Endometrium (tissue), 2 donors: ENCODE measurements around the gene ADD3.
"Not testable (repeated sequence)": the region's sequence is repeated elsewhere in the genome, so short reads cannot be mapped to it uniquely, and the experiment has no call there.

ENCODE experiments used
- FAIRE-seq: peaks from 2 replicates; lab custom pipeline; 2012; peaks lifted over from hg19 to GRCh38; lab: Jason Lieb, UNC
- donor health status: control.
- donor health status: control.

Gene ADD3

DNA sequence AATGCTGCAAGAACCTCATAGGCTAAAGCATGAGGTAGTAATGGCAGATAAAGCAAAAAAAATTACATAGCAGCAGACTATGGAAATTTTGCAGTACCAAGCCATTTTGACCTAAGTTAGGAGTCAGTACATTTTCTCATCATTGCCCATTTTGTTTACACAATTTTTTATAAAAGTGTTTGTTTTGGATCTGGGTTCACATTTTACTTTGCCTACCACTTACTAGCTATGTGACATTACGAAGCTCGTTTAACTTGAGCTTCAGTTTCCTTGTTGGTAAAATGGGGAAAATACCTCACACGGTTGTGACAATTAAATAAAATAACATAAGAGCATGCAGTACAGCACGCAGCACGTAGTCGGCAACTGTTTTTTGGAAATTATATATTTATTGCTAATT lies 99.6 kb downstream of the ADD3 start:
- FAIRE-seq, result no peak

DNA sequence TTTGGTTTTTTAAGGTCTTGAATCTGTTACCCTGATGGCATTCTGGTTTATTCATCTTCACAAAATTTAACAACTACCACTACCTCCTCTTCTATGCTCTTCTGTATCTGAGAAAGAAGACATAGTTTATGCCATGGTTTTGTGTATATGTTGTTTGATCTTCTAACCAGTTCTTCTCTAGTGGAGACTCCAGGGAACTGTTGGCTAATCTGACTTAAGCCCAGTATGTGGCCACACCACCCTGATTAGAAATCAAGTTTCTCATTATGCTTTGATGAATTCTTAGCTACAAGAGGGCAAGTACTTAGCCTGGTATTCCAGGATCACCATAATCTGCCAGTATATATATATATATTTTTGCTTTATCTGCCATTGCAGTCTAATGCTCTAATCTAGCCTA lies 100.1 kb downstream of the ADD3 start:
- FAIRE-seq, result no peak

DNA sequence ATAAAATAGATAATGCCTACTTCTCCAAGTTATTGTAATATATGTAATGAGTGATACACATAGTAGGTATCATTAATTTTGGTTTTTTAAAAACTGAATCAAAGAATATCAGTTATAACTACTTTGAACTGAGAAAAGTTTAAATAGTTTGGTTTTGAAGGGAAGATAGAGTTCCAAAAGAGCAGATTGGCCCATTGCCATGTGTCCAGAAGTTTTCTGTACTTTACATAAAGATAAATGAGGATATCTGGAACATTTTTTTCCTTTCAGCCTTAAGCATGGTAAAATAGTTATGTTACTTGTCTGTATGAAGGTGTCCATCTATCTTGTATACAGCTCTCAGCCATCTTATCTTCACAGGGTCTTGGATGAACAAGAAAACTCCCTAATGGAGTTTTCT lies 101.7 kb downstream of the ADD3 start:
- no peak for FAIRE-seq

DNA sequence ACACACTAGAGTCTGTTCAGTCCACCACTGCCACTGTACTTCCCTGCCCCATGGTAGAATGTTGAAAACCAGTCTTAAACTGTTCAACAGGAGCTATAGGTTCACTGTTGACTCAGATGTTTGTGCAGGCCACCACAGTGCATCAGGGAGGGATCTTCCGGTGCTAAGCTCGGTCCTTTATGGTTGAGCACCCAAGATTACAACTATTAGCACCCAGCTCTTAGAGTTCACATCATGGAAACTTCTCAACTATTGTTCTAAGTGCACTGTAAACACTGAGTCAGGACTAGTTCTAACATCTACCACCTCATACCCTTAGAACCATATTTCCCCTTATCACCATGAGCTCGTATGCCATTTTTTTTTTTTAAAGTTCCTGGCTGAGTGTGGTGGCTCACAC lies 102.6 kb downstream of the ADD3 start:
- FAIRE-seq, result no peak

DNA sequence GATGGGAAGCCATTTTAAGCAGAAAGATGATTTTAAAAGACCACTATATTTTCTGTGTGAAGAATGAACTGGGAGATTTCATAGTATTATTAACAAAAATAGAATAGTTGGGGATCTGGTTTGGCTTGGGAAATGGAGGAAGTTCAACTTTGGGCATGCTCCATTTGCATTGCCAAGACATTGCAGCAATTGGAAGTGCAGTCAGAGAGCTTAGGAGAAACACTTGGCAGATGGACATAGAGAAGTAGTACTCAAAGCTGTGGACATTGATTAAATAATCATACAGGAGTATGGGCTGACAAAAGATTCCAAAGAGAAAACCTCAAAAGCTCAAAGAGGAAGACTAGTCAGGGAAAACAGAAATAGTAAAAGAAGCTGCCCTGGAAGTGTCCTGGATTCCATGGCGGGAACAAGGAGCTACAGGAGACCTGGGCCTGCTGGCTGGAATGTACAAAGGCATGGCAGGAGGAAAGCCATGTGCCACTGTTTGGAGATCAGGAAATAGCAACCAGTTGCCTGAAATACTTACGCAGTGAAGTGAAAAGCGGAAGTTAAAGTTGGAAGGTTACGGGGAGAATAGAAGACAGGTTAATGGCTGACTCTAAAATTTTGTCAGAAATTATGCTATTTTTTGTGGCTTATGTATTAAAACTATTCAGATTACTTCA lies 106.0 kb downstream of the ADD3 start:
- FAIRE-seq, result no peak

DNA sequence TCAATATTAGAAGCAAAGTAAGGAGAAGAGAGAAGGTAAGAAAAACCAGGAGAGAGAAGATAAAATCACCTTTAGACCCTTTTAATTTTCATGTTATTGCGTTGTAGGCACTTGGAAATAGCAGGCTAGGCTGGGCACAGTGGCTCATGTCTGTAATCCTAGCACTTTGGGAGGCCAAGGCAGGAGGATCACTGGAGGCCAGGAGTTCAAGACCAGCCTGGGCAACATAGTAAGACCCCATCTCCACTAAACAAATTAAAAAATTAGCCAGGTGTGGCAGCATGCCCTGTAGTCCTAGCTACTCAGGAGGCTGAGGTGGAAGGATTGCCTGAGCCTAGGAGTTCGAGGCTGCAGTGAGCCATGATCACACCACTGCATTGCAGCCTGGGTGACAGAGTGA lies 106.9 kb downstream of the ADD3 start:
- not testable (repeated sequence) for FAIRE-seq

DNA sequence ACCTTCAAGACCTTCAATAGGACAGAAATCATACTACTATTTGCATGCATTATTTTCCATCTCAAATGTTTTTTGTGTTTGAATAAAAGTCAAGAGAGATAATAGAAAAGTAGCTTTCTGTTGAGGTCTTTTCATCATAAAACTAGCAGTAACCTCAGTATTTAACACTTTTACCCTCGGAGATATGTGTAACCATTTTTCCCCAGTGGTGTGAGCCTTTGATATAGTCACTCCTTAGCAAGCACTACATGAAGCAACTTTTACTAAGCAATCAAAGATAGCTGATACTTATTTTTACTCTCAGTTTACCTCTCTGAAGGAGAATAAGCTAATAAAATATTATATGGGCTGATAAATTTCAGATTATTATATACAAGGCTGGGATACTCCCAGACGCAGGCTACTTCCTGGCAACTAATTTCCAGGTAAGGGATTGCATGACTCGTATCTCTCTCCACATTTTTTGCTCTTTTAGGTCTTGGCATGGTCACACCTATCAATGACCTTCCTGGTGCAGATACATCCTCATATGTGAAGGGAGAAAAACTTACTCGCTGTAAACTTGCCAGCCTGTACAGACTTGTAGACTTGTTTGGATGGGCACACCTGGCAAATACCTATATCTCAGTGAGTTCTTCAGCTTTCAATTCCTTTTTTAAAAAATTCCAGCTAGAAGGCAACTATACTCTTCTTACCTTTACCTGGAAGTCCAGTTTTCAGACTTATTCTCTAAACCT lies 108.2 kb downstream of the ADD3 start:
- FAIRE-seq, result no peak

DNA sequence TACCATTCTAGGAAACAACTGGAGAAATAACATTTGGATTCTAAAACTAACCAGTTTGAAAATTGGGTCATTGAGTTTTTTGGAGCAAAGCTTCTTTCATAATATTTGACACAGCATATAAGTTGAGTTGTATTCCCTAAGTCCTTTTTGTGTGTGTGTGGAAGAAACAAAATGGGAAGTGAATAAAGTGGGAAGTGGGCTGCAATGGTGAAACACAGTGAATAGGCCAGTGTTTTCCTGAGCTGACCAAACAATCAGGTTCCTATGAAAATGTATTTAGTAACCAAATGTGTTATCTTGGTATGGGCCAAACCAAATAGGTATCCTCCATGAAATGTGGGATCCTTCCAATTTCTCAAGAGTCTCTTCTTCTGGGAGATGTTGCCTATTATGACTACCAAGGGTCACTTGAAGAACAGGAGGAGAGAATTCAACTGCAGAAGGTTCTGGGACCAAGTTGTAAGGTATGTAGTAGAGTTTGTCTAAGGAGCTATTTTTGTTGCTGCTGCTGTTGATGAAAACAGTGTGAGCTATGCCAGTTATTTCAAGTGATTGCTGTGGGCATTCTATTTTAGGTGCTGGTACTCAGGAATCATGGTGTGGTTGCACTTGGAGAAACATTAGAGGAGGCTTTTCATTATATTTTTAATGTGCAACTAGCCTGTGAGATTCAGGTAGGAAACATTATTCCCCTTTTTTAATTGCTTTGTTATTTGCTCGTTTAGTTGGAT lies 111.3 kb downstream of the ADD3 start:
- FAIRE-seq, result no peak

DNA sequence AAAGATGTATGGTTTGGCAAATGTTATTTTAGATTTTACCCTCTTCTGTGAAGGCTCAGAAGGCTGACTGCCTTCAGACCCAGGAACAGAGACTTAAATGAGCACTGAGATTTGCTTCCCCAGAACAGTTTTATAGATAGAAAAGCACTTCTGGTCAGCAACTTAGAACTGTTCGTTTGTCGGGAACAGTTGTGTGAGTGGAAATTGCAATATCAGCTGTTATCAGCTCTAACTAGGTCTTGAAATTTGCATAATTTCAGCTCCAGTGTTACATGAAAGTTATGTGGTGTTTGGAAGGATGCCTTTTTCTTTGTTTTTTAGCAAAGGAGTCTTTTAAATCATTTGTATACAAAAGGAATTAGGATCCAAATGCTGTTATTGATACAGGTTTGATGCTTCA lies 115.8 kb downstream of the ADD3 start:
- no peak for FAIRE-seq

DNA sequence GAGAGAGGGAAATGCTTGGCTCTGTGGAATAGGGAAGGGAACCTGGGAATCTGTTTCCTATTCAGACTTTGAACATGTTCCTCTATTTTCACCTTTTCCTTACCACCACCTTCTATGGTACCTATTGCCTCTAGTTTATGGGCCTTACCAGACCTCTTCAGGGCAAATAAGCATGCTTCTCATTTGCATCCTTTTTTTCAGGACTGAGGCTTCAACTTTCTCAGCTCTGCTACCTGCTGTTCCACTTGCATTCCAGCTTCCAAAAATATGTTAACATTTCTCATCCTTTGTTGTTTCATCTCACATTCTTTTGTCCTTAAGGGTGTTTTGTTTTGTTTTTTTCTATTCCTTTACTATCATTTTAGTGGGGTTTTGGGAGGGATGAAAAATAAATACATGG lies 121.7 kb downstream of the ADD3 start:
- FAIRE-seq, result no peak

DNA sequence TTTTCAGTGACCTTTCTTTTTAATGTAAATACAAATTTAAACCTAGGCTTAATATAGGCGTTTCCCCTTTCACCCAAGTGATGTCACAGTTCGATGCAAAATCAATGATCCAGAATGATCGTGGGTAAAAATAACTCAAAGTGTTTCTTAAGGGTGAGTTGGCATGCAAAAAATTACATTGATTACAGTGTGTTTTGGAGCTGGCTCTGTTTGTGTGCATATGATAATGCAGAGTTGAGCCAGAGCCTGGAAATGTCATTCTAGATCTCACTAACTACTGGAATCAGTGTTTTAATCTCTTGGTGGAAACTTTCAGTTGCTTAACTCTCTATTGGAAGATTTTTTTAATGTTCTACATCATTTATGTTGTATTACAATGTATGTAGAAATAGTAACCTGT lies 127.1 kb downstream of the ADD3 start:
- FAIRE-seq, result no peak

DNA sequence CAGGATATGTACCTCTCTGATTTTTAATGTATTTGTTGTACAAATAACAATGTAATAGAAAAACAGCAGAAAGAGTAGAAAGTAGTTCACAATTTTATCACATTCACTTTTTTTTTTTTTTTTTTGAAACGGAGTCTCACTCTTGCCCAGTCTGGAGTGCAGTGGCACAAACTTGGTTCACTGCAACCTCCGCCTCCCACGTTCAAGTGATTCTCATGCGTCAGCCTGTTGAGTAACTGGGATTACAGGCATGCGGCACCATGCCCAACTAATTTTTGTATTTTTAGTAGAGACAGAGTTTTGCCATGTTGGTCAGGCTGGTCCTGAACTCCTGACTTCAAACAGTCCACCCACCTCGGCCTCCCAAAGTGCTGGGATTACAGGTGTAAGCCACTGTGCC lies 128.1 kb downstream of the ADD3 start:
- not testable (repeated sequence) for FAIRE-seq

DNA sequence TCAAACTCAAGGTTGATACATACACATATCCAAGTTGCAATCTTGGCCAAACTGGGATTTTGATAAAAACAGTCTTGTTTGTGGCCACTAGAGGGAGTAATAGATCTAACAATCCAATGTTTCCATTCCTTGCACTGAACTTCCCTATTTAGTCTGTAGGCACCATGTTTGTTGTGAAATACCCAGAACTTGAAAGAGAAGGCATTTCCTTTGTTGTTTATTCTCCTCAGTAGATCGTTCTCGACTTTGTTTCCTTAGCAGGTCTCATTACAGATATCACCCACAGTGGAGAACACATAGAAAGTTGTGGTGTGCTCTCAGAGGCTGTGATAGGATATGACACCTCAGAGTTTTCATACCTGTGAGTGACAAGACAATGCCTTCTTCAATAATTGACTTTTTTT lies 129.4 kb downstream of the ADD3 start:
- FAIRE-seq, result peak; percentile 97

DNA sequence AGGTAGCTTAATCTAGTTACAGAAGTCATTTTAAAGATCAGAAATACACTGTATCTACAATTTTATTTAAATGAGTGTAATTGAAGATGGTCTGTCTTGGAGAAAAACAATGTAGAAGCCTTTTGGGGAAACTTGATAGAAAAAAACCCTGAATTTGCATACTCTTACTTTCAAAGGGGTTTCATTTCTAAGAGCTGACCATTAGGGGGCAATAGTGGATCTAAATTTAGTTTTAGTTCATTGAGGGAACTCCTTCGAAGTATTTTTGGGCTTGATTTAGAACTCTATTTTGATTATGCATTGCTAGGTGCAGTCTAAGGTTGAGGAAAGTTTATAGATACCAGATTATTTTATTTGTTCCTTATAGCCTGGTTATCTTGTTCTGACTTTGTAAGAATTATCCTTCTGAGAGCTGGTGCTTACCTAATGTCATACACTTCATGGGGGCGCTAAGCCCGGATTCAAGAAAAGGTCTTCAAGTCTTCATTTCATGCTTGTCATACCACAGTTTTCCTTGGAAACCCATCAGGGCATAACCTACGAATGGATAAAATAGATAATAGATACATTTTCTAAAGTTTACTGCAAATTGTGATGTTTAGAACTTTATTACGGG lies 130.5 kb downstream of the ADD3 start:
- FAIRE-seq, result peak; percentile 91

DNA sequence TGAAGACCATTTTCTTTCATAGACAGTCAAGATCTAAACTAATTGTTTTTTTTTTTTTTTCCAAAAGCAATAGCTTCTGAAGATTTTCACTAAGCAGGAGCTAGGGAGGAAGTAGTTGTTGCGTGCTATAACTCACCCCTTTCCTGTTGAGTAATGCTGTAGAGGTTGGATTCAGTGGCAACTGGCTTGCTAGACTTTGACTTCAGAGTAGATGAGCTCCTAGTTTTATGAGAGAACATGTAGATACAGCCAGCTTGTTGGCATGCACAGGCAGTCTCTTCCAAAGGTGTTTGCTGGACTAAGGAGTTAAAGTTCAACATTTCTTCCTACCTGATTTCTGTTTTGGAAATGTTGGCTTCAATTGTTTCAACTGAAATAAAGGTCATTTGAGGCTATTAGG lies 133.4 kb downstream of the ADD3 start:
- no peak for FAIRE-seq

DNA sequence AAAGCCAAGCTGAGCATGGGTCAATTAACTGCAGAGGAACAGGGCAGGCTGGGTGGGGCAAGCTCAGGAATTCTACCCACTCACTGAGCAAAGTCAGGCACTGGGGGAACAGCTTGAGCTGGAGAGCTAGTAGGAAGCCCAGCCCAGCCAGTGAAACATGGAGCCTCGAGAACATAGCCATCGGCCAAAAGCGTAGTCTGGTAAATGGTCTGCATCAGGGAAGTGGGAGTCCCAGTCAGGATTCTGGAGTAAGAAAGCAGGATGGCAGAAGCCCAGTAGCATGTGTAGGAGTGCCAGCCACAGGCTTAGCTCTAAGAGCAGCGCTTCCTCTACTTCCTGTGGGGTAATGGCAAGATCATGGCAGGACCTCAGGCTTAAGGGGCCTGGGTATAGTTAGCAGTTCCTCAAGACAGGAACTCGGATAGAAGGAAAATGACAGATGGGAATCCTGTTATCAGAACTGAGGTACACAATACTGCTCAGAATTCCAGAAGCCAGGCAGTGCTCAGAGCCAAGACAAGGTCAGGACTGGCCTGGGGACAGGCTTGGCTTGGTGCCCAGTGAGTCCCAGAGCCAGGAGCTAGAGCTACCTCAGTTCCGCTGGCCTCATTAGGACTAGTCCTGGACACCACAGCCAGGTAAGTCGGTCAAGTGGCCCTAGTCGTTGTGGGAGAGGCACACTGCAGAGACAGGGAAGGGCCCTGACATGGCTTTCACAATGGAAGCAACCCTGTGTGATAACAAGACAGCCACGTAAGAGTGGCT lies 134.3 kb downstream of the ADD3 start:
- no peak for FAIRE-seq

DNA sequence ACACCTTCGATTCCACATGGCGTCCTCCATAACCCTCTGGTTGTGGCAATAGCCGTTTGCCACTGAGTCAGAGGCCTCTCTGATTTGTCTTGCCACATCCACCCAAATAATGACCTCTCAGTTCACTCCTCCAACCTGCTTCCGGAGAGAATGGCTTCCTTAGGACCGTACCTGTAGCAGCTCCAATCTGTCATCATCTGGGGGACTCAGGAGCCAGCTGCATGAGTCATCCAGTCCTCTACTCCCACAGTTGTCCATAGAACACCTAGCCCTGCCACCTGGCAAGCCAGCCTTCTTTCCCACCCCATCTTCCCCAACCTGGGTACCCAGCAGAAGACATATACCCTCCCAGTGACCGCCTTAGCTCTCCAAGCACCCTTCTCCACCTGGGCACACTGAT lies 135.2 kb downstream of the ADD3 start:
- FAIRE-seq, result no peak

DNA sequence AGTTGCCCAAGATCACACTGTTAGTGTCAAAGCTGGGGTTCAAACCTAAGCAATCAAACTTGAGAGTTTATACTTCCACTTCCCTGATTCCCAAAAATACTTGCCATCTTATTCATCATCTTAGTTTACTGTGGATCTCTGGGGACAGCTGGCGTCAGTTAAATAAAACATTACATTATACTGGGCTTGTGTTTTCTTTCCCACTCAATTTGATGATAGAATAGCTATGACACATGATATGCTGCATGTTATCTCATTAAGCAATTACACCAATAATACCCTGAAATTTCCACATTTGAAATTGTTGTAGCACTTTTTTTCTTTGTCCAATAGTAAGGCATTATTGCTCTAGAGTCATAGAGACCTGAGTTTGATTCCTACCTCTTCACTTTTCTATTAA lies 136.7 kb downstream of the ADD3 start:
- no peak for FAIRE-seq

DNA sequence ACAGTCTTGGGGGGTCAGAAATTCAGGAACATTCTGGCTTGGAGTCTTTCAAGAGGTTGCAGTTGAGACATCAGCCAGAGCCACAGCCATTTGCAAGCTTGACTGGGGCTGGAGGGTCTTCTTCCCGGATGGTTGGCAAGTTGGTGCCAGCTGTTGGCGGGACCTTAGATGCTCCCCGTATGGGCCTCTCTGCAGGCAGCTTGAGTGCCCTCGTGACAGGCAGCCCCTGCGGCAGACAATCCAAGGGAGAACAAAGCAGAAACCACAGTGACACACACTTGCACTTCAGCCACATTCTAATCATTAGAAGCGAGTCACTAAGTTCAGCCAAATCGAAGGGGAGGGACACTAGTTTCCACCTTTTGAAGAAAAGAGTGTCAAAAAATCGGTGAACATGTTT lies 140.2 kb downstream of the ADD3 start:
- no peak for FAIRE-seq

DNA sequence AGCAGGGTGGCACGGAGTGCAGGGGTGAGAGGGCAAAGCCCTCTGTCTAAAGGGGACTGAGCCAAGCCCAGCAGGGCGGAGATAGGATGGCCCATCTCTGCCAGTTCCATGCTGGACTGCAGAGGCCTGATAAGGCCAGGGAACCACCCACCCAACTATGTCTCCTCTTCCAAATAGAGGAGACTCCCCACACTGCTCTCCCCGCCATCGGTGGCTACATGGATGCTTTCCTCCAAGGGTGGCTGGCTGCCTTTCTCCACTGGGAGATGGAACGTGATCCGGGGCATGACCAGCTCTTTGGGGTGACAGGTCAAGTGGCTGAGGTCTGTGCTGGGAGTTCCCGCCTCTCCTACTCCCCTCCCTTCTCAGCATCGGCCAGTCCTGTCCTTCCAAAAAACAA lies 141.5 kb downstream of the ADD3 start:
- no peak for FAIRE-seq

DNA sequence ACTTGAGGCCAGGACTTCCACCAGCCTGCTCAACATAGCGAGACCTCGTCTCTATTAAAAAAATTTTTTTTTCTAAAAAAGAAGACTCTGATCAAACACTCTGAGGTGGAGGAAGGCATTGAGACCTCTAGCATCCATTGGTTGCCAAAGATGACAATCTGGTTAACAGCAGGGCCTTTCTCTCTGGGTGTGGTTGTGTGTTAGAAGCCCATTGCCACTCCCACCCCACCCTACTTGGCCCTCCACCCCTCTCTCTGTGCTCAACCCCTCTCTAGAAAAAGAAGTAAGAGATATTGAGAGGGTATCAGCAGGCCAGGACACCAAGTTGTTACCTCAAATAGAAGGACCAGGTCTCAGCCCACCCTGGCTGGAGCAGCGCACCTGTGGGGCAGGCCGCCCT lies 142.3 kb downstream of the ADD3 start:
- FAIRE-seq, result no peak

DNA sequence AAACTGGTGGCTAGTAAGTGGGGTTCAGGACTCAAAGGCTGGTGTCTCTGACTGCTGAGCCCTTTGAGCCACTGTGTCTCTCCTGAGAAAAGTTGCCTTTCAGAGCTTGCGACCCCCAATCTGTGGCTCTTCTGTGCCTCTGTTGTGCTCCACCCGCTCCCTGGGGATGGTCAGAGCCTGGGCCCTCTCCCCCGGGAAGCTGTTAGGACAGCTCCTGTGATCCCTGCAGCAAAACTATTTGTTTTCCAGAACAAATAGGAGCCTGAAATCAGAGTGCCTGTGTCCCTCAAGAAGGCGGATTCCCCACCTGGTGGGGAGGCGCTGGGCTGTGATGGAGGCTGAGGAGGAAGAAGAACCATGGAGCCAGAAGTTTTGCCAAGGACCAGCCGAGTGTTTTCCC lies 143.2 kb downstream of the ADD3 start:
- no peak for FAIRE-seq
